GM21360 (cell line): ENCODE data around the gene THSD7A.

Experiments
- ATAC-seq: cut with Tn5 transposase; IDR thresholded peaks from one replicate; pipeline ENCODE4 v1.9.1; 2021; ENCODE audit warnings: mild to moderate bottlenecking, moderate library complexity; ENCODE audit not compliant: unreplicated experiment

The THSD7A gene, protein sequence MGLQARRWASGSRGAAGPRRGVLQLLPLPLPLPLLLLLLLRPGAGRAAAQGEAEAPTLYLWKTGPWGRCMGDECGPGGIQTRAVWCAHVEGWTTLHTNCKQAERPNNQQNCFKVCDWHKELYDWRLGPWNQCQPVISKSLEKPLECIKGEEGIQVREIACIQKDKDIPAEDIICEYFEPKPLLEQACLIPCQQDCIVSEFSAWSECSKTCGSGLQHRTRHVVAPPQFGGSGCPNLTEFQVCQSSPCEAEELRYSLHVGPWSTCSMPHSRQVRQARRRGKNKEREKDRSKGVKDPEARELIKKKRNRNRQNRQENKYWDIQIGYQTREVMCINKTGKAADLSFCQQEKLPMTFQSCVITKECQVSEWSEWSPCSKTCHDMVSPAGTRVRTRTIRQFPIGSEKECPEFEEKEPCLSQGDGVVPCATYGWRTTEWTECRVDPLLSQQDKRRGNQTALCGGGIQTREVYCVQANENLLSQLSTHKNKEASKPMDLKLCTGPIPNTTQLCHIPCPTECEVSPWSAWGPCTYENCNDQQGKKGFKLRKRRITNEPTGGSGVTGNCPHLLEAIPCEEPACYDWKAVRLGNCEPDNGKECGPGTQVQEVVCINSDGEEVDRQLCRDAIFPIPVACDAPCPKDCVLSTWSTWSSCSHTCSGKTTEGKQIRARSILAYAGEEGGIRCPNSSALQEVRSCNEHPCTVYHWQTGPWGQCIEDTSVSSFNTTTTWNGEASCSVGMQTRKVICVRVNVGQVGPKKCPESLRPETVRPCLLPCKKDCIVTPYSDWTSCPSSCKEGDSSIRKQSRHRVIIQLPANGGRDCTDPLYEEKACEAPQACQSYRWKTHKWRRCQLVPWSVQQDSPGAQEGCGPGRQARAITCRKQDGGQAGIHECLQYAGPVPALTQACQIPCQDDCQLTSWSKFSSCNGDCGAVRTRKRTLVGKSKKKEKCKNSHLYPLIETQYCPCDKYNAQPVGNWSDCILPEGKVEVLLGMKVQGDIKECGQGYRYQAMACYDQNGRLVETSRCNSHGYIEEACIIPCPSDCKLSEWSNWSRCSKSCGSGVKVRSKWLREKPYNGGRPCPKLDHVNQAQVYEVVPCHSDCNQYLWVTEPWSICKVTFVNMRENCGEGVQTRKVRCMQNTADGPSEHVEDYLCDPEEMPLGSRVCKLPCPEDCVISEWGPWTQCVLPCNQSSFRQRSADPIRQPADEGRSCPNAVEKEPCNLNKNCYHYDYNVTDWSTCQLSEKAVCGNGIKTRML (N-terminal part only)

DNA sequence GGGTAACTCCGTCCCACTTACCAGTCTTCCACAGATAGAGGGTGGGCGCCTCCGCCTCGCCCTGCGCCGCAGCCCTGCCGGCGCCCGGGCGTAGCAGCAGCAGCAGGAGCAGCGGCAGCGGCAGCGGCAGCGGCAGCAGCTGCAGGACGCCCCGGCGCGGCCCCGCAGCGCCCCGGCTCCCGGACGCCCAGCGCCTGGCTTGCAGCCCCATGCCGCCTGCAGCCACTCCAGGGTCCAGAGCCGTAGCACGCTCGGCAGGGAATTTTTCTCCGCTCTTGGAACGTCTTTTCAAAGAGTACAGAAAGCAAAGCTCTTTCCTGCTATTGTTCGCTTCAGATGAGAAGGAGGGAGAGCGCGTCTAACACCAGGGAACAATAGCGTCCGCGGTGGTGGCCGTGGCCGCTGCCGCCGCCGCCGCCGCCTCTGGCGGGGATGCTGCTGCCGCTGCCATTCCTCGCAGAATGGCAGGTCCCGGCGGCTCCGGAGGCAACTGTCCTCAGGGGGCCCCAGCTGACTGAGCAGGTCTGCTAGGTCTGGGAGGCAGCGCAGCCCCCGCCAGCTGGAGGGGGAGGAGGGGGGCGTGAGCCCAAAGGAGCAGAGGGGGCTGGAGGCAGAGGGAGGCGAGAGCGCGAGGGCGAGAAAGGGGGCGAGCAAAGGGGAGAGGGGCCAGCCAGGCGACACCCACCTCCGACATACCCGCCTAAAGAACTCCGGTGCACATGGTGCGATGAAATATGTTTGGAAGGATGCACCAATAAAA lies at the start of gene THSD7A:
TSS of gene THSD7A (minus strand) at position 463 of the 760 bp plus-strand sequence. CDS start at position 211, 252 bp downstream.
- no peak for ATAC-seq

DNA sequence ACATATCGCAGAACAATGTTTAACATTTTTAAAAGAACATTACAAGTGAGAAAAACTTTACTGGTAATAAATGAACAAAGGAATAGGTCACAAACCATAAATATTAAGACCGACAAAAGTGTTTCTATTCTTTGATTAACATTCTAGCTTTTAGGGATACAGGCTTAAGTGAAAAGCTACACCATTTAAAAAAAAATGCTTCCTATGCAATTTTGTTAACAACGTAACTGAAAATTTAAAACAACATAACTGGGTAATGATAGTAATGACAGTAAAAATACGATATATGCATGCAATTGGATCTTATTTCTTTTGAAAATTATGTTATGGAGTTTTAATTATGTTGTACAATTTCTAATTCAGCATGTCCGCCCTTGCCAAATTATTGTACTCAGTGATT lies 49.7 kb upstream of the THSD7A start:
- no peak for ATAC-seq

DNA sequence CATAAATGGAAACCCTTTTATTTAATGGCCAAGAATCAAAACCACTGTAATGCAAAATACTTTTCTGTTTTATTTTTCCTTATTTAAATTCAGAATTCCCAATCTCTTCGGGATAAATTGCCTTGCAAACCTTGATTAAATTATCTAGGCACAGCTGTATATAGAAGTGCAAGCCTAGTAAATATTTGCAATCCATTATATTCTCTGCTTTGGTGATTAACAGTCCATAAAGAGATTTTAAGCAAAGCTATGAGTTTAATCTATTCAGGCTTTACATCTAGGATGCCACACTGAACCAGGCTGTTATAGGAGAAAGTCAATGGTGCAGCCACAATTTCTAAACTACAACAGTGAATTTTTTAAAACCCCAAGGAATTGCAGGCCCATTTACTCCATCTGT lies 43.6 kb upstream of the THSD7A start:
- no peak for ATAC-seq

DNA sequence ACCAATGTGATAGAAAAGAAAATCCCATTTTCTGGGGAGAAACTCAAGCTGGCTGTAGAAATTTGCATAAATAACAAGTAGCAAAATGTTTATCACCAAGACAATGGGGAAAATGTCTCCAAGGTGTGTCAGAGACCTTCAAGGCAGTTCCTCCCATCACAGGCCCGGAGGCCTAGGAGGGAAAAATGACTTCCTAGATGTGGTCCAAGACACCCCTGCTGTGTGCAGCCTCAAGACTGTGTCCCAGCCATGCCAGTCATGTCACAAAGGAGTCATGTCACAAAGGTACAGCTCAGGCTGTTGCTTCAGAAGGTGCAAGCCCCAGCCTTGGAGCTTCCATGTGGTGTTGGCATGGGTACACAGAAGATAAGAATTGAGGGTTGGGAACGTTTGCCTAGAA lies 33.7 kb upstream of the THSD7A start:
- ATAC-seq = no peak

DNA sequence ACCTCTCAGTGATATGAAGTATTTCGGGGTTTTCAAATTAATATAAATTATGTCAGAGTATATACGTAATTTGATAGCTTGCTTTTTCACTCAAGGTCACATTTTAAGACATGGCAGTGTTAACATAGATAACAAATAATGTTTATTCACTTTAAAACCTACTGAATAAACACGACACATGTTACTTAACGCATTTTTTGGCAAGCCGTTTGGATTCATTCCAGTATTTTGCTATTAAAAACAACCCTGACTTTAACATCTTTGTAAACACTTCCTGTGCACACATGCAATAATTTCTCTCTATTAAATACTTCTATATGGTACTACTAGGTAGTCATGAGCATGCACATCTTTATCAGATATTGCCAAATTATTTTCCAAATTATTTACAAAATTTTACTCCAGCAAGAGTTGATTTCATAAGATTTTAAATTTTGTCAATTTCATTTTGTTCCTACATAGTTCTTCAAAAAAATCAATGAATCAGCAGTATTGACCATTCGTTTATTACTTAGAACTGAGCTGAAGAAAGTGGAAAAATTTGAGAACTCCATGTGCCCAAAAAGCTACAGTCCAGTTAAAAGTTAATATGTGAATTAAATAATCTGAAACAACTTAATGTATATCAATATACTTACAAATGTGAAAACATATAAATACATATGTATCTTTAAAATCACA lies 26.8 kb upstream of the THSD7A start:
- no peak for ATAC-seq

DNA sequence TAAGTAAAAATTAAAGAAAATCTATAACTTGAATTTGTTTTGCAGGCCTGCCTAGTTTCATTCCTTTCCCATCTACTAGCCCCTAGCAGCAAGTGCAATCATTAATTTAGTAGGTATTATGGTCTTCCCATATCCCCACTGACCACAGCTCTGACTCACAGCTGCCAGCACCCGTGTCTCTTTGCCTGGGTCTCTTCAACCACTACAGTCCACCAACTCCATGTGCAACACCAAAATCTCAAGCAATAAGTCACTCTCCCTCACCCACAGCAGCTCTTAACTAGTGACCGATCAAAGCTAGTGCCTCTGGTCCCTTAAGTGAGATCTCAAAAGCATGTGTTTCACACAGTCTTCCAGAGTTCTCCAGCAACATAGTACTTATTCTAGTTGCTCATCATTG lies 26.0 kb upstream of the THSD7A start:
- no peak for ATAC-seq

DNA sequence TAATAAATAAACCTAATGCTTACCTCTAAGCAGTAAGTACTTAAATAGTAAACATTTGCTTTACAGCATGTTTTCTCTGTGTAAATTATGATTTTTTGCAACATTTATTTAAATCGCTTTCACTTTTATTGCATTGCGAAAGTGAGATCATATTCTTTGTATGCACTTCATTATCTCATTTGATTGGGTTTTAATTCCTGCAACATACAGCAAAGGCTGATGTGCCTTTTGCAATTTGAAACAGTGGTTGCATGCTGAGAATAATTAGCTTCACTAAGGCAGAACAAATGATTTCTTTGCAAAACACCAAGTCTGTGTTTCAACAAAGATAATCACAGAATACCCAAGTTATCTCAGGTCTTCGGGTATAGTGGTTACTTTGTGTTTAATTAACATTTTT lies 16.3 kb upstream of the THSD7A start:
- ATAC-seq = no peak

DNA sequence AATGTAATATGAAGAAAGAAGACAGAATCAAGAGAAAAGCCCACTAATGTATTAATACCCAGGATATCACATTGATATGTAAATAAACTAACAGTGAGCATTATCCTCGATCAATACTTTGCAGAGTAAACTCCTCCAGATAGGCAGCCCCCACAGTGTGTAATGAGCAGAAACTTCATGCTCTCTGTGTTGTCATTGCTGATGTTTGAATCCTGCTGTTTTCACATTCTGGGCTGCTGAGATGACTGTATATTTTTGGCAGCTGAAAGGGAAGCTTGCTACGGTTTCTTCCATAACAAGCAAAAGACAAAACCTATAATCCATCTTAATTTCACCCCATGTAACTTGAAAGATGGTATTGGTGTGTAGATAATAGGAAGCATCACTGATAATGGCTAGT lies 15.3 kb upstream of the THSD7A start:
- ATAC-seq = no peak

DNA sequence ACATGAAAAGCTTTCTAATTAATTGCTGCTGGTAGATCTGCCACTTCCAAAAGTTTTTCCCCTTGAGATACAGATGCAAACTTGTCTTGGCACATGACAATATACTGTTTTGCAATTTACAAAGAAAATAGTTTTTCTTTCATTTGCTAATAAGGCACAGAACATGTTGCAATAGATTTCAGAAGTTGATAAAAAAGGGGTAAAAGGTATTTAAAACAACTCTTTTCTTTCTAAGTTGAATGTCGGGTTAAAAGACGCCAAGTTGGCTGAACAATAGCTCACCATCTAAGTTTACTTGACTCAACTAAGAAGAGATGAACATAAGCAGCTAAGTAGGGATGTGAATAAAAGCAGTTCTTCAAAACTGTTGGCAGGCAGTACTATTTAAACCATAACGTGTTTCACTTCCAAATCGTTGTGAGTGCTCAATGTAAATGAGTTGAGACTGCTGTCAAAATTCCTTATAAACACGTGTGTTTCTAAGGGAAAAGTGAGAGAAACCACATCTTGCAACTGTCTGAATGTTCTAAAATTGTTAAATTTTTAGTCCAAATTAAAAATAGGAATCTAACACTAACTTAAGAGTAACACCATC lies 14.5 kb upstream of the THSD7A start:
- no peak for ATAC-seq

DNA sequence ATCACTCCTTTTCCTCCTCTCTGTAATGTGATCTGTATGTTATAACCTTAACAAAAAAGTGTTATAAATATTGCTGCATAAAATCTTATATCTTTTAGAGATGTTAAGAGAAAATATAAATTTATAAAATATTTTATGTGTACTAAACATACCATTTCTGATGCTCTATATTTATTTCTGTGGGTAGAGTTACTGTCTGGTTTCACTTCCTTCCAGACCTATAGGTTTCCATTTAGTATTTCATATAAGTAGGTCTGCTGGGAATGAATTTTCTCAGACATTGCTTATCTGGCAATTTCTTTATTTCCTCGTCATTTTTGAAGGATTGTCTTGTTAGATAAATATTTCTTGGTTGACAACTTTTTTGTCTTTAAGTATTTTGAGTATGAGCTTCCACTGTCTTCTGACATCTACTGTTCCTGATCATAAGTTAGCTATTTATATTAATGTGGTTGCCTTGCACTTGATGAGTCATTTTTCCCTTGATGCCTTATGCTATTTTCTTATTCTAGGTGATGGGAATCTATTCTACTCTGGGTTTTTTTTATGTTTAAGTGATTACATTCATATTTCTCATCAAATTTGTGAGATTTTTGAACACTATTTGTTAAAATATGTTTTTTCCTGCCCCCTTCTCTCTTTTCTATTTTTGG lies 11.2 kb upstream of the THSD7A start:
- no peak for ATAC-seq

DNA sequence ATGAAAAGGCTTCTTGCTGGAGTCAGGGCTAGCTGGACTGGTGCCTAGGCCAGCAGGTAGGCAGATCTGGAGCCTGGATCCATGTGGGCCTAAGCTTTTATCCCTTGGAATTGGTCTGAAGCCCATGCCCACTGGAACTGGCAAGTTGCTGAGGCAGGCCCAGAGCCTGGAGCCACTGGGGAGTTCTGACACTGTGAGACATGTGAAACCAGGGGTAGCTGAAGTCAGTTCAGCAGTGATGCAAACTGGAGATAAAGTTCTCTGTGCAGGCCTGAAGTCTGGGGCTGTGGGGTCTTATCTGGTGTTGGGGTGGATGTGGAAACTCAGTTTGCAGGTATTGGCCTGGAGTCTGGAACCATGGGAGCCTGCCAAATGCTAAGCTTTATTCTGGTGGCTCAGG lies 9.7 kb upstream of the THSD7A start:
- no peak for ATAC-seq

DNA sequence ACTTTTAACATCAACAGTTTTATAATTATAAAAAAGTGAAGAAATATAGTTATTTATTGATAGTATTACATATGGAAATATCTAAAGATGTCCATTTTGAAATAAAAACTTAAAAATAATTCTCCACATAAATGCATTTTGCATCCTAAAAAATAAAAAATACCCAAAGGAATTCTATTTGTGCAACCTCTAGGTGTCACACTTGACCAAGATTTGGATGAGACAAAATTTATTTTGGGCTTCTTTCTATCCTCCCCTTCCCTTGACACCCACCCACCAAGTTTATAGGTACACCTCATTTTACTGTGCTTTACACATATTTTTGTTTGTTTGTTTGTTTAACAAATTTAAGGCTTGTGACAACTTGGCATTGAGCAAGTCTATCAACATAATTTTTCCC lies 3.3 kb upstream of the THSD7A start:
- no peak for ATAC-seq

DNA sequence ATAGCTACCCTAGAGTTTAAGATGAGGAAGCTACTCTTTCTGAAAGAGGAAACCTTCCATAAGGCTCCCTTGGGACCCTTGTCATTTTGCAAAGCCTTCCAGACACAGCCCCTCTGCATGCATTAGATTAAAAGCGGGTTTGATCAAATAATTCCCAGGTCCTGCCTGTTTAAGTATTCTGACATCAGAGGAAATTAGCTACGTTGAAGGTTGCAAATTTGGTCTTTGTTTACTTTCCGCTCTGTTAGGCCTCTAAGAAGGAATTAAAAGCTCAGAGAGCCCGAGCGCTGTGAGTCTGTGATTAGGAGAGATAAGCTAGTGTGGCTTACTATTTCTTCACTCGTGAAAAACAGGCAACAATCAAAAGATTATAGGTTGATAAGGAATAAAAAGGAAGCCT lies 1.4 kb upstream of the THSD7A start:
- no peak for ATAC-seq

DNA sequence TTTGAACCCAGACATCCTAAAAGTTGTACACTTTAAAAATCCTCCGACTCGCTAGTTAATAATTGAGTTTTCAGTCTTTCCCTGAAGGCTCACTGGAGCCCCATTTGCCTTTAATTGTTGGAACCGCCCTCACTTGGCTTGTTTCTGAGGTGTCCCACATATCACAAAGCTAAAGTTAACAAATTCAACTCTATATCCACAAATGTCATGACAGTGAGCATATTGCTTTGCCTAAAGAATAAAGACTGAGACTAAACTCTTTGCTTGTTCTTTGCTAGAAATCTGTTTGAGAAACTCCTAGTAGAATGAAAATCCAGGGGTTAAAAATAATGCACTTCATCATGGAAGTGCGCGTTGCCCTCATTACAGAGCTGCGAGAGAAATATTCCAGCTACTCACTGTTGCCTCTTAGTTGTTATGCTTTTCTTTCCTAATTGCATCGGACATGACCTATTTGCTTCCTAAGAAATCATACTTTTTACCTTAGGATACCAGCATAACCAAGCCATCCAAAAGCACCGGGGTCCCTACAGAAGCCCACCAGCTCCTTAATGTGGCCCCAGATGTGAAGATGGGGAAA lies 752 bp downstream of the THSD7A start:
- ATAC-seq = no peak

DNA sequence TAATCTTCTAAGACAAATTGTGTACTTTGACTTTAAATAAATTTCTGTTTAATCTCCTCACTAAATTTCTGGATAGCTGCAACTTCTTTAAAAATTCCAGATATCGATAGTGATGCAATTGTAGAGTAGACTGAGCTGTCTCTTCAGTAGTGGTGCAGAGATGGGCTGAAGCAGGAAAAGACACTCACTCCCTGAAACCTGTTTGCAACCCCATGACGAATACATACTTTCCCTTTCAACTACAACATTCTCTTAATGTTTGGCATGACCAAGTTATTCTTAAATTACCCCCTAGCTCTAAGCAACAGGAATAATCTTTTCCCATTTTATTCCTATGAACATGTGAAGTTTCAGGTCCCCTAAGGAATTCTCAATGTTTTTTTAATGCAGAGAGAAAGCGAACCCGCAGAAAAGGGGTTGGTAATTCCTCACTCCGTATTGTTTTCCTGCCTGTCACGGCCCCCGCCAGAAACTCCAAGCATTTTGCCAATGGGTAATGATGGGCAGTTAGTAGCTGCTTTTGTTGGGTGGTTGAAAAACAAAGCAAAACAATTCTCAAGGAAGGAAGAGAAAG lies 1.3 kb downstream of the THSD7A start:
- ATAC-seq = no peak

DNA sequence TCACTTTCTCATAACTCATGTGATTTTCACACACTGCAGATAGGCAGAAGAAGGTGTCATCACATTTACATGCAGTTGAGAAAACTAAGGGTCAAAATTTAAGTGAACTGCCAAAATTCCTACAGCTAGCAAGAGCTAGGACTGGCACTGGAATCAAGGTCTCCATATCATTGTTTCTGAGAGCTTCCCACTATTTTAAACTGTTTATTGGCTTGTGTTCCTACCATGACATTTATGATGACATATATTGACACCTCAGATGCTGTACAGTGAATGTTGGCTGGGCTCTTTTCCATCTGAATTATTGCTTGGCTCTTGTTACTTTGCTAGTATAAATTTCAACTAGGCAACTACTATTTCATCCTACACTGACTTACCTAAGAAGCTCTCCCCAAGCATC lies 2.0 kb downstream of the THSD7A start:
- no peak for ATAC-seq

DNA sequence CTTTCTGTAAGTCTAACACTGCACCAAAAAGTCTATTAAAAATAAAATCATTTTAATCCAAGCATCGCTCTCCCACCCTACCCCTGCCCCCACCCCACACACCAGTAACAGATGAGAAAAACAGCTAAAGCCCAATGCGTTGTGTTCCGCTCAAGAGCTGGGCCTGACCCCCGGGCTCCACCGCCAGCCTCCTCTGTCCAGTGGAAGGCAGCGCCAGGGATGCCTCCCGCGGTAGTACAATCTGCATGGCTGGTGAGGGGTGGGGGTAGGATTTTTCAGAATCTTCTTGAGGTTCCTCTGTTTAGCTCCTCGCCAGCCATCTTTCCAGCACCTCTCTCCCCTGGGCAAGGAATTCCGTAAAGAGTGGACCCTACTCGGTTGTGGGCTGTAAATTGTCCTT lies 12.1 kb downstream of the THSD7A start:
- no peak for ATAC-seq

DNA sequence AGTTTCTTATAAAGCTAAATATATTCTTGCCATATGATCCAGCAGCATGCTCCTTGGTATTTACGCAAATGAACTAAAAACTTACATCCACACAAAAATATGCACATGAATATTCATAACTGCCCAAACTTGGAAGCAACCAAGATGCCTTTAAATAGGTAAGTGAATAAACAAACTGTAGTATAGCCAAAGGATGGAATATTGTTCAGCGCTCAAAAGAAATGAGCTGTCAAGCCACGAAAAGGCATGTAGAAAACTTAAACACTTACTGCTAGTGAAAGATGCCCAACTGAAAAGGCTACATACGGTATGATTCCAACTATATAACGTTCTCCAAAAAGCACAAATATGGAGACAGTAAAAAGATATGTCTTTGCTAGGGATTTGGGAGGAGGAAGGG lies 12.7 kb downstream of the THSD7A start:
- ATAC-seq = no peak
